CD4-positive, alpha-beta T cell treated with Interferon gamma for 1 hour (primary cell): ENCODE results near the gene PRAMEF8.
"Not testable (repeated sequence)": the region's sequence is repeated elsewhere in the genome, so short reads cannot be mapped to it uniquely, and the experiment has no call there.

Experiments
- DNase-seq: peaks from one replicate; pipeline ENCODE4 v3.0.0-alpha.2; 2020

Gene PRAMEF8

DNA sequence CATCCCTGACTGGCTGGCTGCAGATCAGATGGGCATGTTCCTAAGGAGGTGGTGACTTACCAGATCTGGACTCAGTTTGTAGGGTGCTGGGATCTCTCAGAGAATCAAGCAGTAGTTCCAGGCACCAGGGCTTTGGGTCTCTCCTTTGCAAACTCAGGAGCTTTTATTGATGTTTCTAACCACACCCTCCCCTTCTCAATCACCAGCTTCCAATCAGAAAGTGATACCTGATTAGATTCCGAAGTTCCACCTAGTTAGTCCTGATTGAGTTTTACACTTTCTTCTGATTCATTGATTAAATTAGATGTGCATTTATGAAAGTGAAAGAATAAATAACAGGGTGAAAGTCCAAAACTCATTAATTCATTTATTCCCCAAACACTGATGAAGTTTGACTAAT, at the start of gene PRAMEF8:
TSS of gene PRAMEF8 (minus strand) at position 101 of the 400 bp plus-strand sequence. CDS start 1,046 bp downstream, outside the sequence.
- DNase-seq, result not testable (repeated sequence)

DNA sequence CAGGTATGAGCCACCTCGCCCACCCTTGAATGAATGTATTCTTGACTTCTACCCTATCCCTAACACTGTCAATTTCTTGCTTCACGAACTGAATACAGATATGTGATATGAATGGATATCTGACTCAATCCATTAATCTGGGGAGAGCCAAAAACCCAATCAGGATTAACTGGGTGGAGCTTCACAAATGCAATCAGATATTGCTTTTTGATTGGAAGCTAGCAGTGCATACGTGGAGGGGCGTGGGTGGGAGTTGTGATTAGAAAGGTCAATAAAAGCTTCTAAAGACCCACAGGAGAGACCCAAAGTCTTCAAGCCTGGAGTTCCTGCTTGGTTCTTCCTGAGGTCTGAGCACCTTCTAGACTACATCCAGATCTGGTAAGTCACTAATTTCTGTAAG, 30.3 kb upstream of the PRAMEF8 start, which contains the start of gene PRAMEF15:
TSS of gene PRAMEF15 (plus strand) at position 301 of the 400 bp plus-strand sequence. CDS start 2,827 bp downstream, outside the sequence.
- DNase-seq, result not testable (repeated sequence)

DNA sequence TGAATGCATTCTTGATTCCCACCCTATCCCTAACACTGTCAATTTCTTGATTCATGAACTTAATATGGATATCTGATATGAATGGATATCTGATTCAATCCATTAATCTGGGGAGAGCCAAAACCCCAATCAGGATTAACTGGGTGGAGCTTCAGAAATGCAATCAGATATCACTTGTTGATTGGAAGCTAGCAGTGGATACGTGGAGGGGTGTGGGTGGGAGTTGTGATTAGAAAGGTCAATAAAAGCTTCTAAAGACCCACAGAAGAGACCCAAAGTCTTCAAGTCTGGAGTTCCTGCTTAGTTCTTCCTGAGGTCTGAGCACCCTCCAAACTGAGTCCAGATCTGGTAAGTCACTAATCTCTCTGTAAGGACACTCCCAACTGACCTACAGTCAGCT, 18.3 kb upstream of the PRAMEF8 start, which contains the start of gene PRAMEF33:
TSS of gene PRAMEF33 (plus strand) at position 301 of the 400 bp plus-strand sequence. CDS start 2,416 bp downstream, outside the sequence.
- DNase-seq, result not testable (repeated sequence)

DNA sequence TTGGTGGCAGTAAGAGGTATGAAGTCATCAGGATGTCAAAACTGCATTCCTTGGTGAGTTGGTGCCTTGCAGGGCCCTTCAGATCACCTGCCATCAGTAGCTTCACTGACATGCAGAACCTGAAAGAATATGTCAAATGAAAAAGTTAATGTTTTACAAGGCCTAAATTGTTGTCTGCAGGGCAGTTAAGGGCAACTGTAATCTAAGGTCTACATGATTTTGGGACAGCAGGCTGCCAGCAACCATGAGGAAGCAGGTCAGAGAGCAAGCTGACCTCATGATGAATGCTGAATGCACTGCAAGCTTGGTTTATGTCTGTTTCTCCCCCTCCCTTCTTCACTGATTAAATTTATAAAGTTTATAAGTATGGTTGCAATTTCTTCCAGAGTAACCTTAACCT, 17.3 kb upstream of the PRAMEF8 start:
- not testable (repeated sequence) for DNase-seq

DNA sequence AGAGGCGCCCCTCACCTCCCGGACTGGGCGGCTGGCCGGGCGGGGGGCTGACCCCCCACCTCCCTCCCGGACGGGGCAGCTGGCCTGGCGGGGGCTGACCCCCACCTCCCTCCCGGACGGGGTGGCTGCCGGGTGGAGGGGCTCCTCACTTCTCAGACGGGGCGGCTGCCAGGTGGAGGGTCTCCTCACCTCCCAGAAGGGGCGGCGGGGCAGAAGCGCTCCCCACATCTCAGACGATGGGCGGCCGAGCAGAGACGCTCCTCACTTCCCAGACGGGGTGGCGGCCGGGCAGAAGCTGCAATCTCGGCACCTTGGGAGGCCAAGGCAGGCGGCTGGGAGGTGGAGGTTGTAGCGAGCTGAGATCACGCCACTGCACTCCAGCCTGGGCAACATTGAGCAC, 13.8 kb upstream of the PRAMEF8 start:
- not testable (repeated sequence) for DNase-seq

DNA sequence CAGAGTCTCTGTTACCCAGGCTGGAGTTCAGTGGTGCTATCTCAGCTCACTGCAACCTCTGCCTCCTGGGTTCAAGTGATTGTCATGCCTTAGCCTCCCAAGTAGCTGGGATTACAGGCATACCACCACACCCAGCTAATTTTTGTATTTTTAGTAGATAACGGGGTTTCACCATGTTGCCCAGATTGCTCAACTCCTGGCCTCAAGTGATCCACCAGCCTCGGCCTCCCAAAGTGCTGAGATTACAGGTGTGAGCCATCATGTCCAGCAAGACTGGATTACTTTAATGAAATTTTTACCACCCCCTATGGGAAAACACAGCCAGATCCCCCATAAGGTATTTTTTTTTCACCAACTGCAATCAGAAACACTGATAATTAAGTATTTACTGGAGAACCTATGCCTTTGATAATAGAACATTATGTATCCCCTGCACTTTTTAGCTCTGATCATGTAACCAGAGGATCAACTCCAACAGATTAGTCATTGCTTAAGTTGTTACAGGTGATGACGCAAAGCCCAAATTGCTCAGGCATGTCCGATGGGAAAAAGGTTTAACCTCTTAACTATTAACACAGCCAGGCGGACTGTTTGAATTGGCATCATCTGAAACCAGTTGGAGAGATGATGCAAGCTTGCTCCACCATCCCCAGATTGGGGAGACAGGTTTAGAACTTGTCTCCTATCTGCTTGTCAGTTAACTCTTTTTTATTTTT, 12.4 kb upstream of the PRAMEF8 start:
- DNase-seq, result not testable (repeated sequence)

DNA sequence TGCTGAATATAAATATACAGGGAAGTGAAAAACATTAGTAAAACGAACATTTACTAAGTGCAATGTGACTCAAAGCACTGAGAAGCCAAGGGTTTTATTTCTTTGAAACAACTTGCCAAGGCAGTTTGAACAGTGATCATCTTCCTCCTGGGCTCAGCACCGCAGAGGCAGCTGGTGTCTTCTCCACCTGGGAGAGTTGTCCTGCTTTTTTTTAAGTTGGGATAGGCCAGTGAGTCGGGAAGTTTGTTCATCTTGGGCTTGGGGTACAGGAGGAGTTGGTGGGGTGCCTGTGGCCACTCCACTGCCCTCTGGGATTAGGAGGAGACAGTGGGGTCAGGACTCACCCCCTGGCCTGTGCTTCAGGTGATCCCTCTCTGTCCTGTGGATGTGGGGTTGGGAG, 4.1 kb upstream of the PRAMEF8 start:
- DNase-seq, result not testable (repeated sequence)

DNA sequence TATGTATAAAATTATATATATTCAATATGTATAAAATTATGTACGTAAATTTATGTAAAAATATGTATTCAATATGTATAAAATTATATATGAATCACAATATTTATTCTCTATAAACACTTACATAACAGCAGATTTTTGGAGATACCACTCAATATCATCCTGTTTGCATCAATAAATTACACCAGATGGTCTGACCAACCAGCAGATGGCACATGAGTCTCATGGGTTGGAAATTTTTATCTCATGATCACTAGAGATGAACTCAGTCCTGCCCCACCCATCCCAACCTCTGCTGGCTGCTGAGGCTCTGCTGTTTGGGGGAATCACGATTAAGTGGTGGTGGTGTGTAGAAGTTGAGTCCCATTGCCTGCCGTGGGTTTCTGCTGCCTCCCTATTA, 5.3 kb downstream of the PRAMEF8 start:
- DNase-seq, result not testable (repeated sequence)

DNA sequence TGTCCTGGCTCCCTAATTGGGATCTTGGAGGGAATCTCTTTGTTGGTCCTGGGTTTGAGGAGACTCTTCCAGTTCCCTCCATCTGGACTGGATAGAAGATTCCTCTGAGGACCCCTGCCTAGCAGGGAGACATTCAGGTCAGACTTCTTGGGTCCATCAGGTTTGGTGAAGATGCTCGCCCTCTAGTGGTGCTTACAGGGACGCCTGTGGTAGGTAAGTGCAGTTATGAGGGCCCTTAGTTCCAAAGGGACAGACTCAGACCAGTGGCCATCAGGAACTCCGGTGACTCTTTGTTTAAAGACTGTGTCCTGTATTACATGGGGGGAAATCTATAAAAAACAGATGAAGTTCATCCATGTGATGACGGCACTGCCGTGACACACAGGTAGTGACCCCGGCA, 7.9 kb downstream of the PRAMEF8 start:
- not testable (repeated sequence) for DNase-seq

DNA sequence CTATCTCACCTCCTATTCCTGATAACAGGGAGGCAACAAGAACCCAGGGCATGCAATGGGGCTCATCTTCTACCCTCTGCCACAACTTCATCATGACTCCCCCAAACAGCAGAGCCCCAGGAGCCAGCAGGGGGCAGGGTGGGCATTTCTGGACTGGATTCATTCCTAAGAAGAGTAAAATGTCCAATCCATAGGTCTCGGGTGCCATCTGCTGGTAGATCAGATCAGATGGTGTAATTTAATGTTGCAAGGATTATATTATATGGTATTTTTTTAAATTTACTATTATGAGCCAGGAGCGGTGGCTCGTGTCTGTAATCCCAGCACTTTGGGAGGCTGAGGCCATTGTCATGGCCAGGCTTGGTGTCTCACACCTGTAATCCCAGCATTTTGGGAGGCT, 19.8 kb downstream of the PRAMEF8 start:
- DNase-seq, result not testable (repeated sequence)

DNA sequence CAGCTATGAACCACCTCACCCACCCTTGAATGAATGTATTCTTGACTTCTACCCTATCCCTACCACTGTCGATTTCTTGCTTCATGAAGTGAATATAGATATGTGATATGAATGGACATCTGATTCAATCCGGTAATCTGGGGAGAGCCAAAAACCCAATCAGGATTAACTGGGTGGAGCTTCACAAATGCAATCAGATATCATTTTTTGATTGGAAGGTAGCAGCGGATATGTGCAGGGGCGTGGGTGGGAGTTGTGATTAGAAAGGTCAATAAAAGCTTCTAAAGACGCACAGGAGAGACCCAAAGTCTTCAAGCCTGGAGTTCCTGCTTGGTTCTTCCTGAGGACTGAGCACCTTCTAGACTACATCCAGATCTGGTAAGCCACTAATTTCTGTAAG, 31.0 kb downstream of the PRAMEF8 start, which contains the start of gene PRAMEF5:
TSS of gene PRAMEF5 (plus strand) at position 301 of the 400 bp plus-strand sequence. CDS start 5,071 bp downstream, outside the sequence.
- DNase-seq, result not testable (repeated sequence)

DNA sequence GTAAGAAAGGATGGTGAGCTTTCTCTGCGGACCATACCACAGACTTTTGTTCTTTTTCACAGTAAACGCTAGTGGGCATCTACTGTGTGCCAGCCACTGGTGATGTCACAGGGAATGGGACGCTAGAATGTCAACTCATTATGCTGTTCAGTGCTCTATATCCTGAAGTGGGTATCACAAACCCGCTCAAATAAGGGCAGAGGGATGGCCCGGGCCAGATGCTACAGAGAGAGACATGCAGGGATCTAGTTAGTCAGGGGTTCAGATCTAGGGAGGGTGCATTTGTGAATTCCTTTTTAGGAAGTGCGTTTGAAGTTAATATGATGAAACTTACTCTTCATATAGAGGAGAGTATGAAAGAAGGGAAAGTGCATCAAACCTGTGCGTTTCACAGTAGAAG, 37.8 kb downstream of the PRAMEF8 start:
- DNase-seq, result not testable (repeated sequence)

DNA sequence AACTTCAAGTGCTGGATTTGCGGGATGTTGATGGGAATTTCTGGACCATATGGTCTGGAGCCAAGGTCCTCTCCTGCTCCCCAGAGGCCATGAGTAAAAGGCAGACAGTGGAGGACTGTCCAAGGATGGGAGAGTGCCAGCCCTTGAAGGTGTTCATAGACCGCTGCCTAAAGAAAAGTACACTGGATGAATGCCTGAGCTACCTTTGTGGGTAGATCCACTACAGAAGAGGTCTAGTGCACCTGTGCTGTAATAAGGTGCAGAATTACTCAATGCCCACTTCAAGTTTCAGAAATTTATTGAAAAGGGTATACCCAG, 38.4 kb downstream of the PRAMEF8 start:
- not testable (repeated sequence) for DNase-seq

DNA sequence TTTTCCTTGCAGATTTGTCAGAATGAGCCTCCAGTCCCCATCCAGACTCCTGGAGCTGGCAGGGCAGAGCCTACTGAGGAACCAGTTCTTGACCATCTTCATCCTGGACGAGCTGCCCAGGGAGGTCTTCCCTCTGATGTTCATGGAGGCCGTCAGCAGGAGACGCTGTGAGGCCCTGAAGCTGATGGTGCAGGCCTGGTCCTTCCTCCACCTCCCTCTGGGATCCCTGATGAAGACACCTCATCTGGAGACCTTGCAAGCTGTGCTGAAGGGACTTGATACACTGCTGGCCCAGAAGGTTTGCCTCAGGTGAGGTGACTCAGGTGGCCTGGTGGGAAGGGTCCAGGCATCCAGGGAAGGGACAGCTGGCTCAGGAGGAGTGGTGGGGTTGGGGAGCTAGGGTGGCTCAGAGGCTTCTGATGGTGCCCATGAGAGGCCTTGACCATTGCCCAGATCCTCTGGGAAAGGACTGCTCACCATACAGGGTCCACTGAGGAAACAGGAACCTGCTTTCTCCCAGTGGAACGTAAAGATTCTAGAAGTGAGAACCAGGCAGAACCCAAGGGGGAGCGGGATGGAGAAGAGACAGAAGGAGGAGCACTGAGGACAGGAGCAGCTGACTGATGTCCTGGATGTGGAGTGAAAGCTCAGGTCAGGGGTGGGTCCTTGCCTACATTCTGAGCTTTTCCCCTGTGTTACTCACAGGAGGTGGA, 38.9 kb downstream of the PRAMEF8 start:
- not testable (repeated sequence) for DNase-seq

DNA sequence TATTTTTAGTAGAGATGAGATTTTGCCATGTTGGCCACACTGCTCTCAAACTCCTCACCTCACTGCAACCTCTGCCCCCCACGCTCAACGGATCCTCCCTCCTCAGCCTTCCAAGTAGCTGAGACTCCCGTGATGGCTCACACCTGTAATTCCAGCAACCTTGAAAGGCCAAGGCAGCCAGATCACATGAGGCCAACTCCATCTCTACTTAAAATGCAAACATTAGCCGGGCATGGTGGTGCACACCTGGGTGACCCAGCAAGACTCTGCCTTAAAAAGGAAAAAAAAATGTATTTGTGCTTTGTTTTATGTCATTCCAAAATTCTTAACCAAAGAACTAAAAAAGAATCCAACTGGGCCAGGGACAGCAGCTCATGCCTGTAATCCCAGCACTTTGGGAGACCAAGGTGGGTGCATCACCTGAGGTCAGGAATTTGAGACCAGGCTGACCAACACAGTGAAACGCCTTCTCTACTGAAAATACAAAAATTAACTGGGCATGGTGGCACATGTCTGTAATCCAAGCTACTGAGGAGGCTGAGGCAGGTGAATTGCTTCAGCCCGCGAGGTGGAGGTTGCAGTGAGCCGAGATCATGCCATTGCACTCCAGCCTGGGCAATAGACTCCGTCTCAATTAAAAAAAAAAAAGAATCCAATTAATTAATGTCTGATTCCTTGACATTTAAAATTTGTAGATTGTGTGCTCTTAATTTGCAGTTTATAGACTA, 41.2 kb downstream of the PRAMEF8 start:
- not testable (repeated sequence) for DNase-seq

DNA sequence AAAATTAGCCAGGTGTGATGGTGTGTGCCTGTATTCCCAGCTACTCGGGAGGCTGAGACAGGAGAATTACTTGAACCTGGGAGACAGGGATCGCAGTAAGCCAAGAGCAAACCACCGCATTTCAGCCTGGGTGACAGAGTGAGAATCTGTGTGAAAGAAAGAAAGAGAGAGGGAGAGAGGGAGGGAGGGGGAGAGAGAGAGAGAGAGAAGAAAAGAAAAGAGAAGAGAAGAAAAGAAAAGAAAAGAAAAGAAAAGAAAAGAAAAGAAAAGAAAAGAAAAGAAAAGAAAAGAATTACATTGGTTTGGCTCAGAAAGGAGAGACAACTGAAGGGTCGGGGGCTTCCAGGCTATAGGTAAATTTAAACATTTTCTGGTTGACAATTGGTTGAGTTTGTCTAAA, 45.3 kb downstream of the PRAMEF8 start:
- not testable (repeated sequence) for DNase-seq

DNA sequence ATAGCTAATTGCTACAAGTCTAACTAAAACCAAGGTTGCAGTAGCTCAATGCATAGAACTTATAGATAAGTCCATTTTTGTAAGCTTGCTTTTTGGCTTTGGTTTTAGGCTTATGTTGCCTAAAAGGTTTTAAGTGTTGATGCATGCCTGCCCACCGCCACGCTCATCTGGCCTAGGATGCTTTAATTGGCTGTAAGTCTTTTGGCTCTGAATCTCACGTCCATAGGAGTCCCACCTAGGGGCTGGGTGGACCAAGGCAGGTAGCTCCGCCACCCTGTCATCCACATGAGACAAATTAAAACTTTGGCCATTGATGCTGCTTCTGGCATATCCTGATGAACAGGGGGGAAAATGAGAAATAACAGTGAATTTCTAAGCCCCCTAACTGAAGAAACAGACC, 47.4 kb downstream of the PRAMEF8 start:
- not testable (repeated sequence) for DNase-seq

DNA sequence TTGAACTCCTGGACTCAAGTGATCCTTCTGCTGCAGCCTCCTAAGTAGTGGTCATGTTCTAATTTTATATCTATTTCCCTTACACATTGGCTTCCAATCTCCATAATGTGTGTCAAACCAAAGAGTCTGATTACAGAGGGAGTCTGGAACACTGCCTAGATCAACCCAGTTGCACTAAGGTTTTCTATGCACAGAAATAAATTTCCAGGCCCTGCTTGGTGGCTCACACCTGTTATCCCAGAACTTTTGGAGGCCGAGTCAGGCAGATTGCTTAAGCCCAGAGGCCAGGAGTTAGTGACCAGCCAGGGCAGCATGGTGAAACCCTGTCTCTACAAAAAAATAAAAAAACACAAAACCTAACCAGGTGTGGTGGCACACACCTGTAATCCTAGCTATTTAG, 50.9 kb downstream of the PRAMEF8 start:
- not testable (repeated sequence) for DNase-seq

DNA sequence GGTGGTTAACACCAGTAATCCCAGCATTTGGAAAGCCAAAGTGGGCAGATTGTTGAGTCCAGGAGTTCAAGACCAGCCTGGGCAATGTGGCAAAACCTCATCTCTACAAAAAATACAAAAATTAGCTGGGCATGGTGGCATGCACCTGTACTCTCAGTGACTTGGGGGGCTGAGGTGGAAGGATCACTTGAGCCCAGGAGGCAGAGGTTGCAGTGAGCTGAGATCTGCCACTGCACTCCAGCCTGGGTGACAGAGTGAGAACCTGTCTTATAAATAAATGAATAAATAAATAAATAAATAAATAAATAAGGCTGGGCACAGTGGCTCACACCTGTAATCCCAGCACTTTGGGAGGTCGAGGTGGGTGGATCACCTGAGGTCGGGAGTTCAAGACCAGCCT, 52.9 kb downstream of the PRAMEF8 start:
- not testable (repeated sequence) for DNase-seq
